B cell (primary cell): ENCODE data around the gene FN3K. TPM values are rescaled to one million over a fixed set of nuclear protein-coding genes. Genes with fewer than 3 reads are reported as not detected.

ENCODE experiments used
- ATAC-seq: fragments of 200-7000 bp; cut with Tn5 transposase; one replicate; pipeline ENCODE4 v1.10.0; 2021; ENCODE audit warnings: low read depth, mild to moderate bottlenecking, moderate number of reproducible peaks, moderate library complexity
- CTCF ChIA-PET: fragments of 350-600 bp; sonication (Branson Sonifier 250); formaldehyde crosslinking; loops from one replicate; lab custom pipeline; 2021; ENCODE audit warnings: antibody characterized with exemption, inconsistent platforms; lab: Charles Lee
- POLR2A ChIA-PET: fragments of 350-600 bp; sonication (Branson Sonifier 250); formaldehyde crosslinking; loops from one replicate; lab custom pipeline; 2021; ENCODE audit warnings: antibody characterized with exemption; lab: Charles Lee
- DNase-seq: peaks from one replicate; pipeline ENCODE4 v3.0.0; 2013
- H2AFZ ChIP-seq: 2 replicates; pipeline ENCODE4 v1.6.1; 2012; ENCODE audit warnings: mild to moderate bottlenecking, low read depth, low read length; ENCODE audit not compliant: insufficient read depth, poor library complexity, severe bottlenecking
- H3K27ac ChIP-seq, 2 donors: 1 replicate in 1 of 2; 2 replicates in 1 of 2; pipeline ENCODE4 v1.5.1; 2012 to 2013; ENCODE audit warnings: low read length in 2 of 2, mild to moderate bottlenecking in 2 of 2, moderate library complexity in 1 of 2
- H3K27me3 ChIP-seq, 4 experiments: fragments of 200-600 bp in 1 of 4; sonication (generic) in 1 of 4; replicated peaks in 1 of 4; 1 replicate in 2 of 4; 2 replicates in 2 of 4; pipeline versions ENCODE4 v1.6.1 to v1.7.0; 2013 to 2016; ENCODE audit warnings: low read length in 3 of 4, mild to moderate bottlenecking in 2 of 4, mixed read lengths in 1 of 4, moderate library complexity in 1 of 4; ENCODE audit not compliant: insufficient read depth in 4 of 4, control insufficient read depth in 3 of 4; ENCODE audit errors: control extremely low read depth in 1 of 4
- H3K36me3 ChIP-seq, 2 experiments: replicated peaks in 1 of 2; 1 replicate in 1 of 2; 2 replicates in 1 of 2; pipeline versions ENCODE4 v1.6.1 to v1.7.1; 2013; ENCODE audit warnings: low read length in 1 of 2; ENCODE audit not compliant: insufficient read depth in 2 of 2, control insufficient read depth in 1 of 2; ENCODE audit errors: control extremely low read depth in 1 of 2, extremely low read depth in 1 of 2
- H3K4me1 ChIP-seq, 2 donors: fragments of 200-600 bp in 1 of 2; sonication (generic) in 1 of 2; 1 replicate in 1 of 2; 2 replicates in 1 of 2; pipeline versions ENCODE4 v1.5.1 to v1.6.1; 2013 to 2017; ENCODE audit warnings: low read length in 2 of 2; ENCODE audit not compliant: control insufficient read depth in 2 of 2, insufficient read depth in 2 of 2
- H3K4me2 ChIP-seq: replicated peaks from 2 replicates; pipeline ENCODE3; 2012; ENCODE audit warnings: mild to moderate bottlenecking, low read depth, low read length; ENCODE audit not compliant: poor library complexity, severe bottlenecking
- H3K4me3 ChIP-seq, 5 experiments: fragments of 200-600 bp in 1 of 5; sonication (generic) in 1 of 5; 1 replicate in 3 of 5; 2 replicates in 2 of 5; pipeline versions ENCODE4 v1.5.1 to v1.7.0; 2011 to 2016; ENCODE audit warnings: low read length in 4 of 5, mild to moderate bottlenecking in 4 of 5, low read depth in 2 of 5, control low read depth in 1 of 5, moderate library complexity in 1 of 5; ENCODE audit not compliant: insufficient read depth in 1 of 5; ENCODE audit errors: control extremely low read depth in 1 of 5, extremely low read depth in 1 of 5
- H3K79me2 ChIP-seq: fragments of 200-600 bp; sonication (generic); one replicate; pipeline ENCODE4 v1.6.0; 2016; ENCODE audit warnings: low read length; ENCODE audit not compliant: control insufficient read depth, insufficient read depth
- H3K9ac ChIP-seq: fragments of 200-600 bp; sonication (generic); 2 replicates; pipeline ENCODE4 v1.6.1; 2017; ENCODE audit warnings: mild to moderate bottlenecking, low read length, moderate library complexity
- H3K9me3 ChIP-seq, 3 donors: one replicate each; pipeline versions ENCODE4 v1.6.1 to v1.7.1; 2013; ENCODE audit warnings: low read length in 2 of 3; ENCODE audit not compliant: control insufficient read depth in 2 of 3, insufficient read depth in 1 of 3; ENCODE audit errors: control extremely low read depth in 1 of 3
- H4K20me1 ChIP-seq: 2 replicates; pipeline ENCODE4 v1.6.0; 2012; ENCODE audit warnings: mild to moderate bottlenecking, low read length; ENCODE audit not compliant: insufficient read depth, control insufficient read depth, poor library complexity, severe bottlenecking
- H3K27ac Mint-ChIP-seq: one replicate; pipeline ENCODE4 v1.8.0; 2021; ENCODE audit warnings: mixed read lengths
- H3K27me3 Mint-ChIP-seq: one replicate; pipeline ENCODE4 v1.8.0; 2021; ENCODE audit warnings: mixed read lengths
- H3K4me1 Mint-ChIP-seq: one replicate; pipeline ENCODE4 v1.8.0; 2021; ENCODE audit warnings: mixed read lengths
- H3K4me3 Mint-ChIP-seq: one replicate; pipeline ENCODE4 v1.8.0; 2021; ENCODE audit warnings: mixed read lengths
- H3K9me3 Mint-ChIP-seq: one replicate; pipeline ENCODE4 v1.8.0; 2022; ENCODE audit warnings: mixed read lengths; ENCODE audit not compliant: insufficient read depth
- EZH2 ChIP-seq: IDR thresholded peaks from 2 replicates; pipeline ENCODE4 v1.6.1; 2012; ENCODE audit warnings: borderline replicate concordance, low read depth, mild to moderate bottlenecking, moderate library complexity, low read length; ENCODE audit not compliant: insufficient read depth, poor library complexity, severe bottlenecking
- WGBS: methylation state at CpG from one replicate; pipeline ENCODE4 v1.1.5; 2013; ENCODE audit warnings: missing lambda C conversion rate; ENCODE audit not compliant: insufficient coverage; 5-methylcytosine and 5-hydroxymethylcytosine counted together
- intact Hi-C: fragments of 100-400 bp; cut with micrococcal nuclease; formaldehyde crosslinking; loops from one replicate; pipeline ENCODE4 v1.10.0; 2022
- polyA plus RNA-seq: library from polyadenylated mRNA; depleted of rRNA; stranded (reverse); fragments of >200 nt; gene quantifications from 2 replicates; pipeline ENCODE4 v1.2.3, GENCODE V29; 2012
- total RNA-seq, 2 donors: library from RNA; stranded (reverse); fragments of 120-200 nt in 1 of 2; gene quantifications; 1 replicate in 1 of 2; 2 replicates in 1 of 2; pipeline versions ENCODE4 v1.2.3 to v1.2.4, GENCODE V29; 2013 to 2022
- TF ChIP-seq, protein P1 (sequence below): fragments of 200-600 bp; IDR thresholded peaks from one replicate; pipeline ENCODE4 v1.8.0; 2022; ENCODE audit warnings: antibody characterized with exemption, mild to moderate bottlenecking

The FN3K gene
- total and polyA plus RNA-seq, 2 donors (not counting 1 experiment from before 2014, with no cell fraction given): 1.1 to 2.6 TPM

DNA sequence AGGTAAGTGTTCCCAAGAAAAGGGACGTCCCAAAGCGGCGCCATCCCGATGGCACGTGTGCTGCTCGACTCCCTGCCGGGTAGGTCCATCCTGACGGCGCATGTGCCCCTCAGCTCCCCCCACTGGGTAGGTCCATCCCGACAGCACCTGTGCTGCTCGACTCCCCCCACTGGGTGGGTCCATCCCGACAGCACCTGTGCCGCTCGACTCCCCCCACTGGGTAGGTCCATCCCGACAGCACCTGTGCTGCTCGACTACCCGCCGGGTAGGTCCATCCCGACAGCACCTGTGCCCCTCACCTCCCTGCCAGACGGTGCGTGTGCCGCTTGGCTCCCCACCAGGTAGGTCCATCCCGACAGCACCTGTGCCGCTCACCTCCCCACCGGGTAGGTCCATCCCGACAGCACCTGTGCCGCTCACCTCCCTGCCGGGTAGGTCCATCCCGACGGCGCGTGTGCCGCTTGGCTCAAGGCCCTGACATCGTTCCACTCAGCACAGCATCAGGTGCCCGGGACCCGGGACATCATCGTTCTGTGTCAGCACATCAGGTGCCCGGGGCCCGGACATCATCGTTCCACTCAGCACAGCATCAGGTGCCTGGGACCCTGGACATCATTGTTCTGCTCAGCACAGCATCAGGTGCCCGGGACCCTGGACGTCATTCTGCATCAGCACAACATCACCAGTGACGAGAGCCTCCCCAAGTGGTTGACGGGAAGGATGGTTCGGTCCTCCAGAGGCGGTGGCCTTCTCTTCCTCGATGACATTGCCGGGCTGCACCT, 5.7 kb upstream of the FN3K start:
- Histone ChIP-seq H3K36me3 (peaks cover 4 to 21% of the 10 kb centered on the region in 2 experiments), H3K27ac (no peak overlapping the region), H3K4me2 (no peak overlapping the region), H3K4me1 (no peaks in the 10 kb centered on the region), H3K79me2 (no peaks in the 10 kb centered on the region), H3K9ac (no peak overlapping the region), H2AFZ (no peak overlapping the region), H3K27me3 (no peaks in the 10 kb centered on the region), H3K4me3 (no peak overlapping the region), H4K20me1 (no peaks in the 10 kb centered on the region), H3K9me3 (peaks cover 1 to 21% (median 12%) of the 10 kb centered on the region in 3 donors)
- DNase-seq (no peak), ATAC-seq (no peak)
- no peak for TF ChIP-seq EZH2
- TF ChIP-seq, protein P1, sequence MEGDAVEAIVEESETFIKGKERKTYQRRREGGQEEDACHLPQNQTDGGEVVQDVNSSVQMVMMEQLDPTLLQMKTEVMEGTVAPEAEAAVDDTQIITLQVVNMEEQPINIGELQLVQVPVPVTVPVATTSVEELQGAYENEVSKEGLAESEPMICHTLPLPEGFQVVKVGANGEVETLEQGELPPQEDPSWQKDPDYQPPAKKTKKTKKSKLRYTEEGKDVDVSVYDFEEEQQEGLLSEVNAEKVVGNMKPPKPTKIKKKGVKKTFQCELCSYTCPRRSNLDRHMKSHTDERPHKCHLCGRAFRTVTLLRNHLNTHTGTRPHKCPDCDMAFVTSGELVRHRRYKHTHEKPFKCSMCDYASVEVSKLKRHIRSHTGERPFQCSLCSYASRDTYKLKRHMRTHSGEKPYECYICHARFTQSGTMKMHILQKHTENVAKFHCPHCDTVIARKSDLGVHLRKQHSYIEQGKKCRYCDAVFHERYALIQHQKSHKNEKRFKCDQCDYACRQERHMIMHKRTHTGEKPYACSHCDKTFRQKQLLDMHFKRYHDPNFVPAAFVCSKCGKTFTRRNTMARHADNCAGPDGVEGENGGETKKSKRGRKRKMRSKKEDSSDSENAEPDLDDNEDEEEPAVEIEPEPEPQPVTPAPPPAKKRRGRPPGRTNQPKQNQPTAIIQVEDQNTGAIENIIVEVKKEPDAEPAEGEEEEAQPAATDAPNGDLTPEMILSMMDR: no peak
- WGBS: 90% methylated on average over 47 of the region's 48 CpGs
- Mint-ChIP-seq H3K4me1 (no peaks in the 10 kb centered on the region), H3K27me3 (no peaks in the 10 kb centered on the region), H3K4me3 (no peak overlapping the region), H3K27ac (no peak overlapping the region), H3K9me3 (peaks cover 3% of the 10 kb centered on the region)
- ChIA-PET CTCF (no interaction called here), POLR2A (no interaction called here)
- intact Hi-C loops: no loop called here

DNA sequence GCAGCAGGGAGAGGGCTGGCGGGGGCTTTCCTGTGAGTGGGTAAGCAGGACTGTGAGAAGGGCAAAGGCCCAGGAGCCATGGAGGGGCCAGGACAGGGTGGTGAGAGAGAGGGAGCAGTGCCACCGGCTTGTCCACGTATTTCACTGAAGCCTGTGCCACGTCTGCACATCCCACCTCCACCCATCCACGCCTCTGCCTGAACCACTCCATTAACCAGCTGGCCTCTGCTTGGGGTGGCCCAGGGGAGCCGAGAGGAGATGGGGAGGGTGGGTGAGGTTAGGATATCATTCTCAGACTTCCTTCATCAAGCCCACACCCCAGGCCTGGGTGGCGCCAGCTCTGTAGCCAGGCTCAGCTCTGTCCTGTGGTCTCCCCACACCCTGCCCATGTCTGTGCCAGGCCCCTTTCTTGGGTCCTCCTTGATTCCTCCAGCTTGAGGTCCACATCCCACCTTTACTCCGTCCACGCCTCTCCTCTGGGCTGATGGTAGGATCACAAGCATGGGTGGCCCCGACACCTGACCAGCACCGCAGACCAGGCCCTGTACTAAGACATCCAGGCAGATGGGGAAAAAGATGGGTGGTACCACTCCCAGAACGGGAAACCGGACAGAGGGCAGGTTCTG, 3.2 kb upstream of the FN3K start:
- intact Hi-C loops: no loop called here
- no peaks in the 10 kb centered on the region for H4K20me1 ChIP-seq
- H3K4me1 Mint-ChIP-seq: peaks cover 4% of the 10 kb centered on the region
- no peak overlapping the region for H3K4me3 ChIP-seq
- no peak overlapping the region for H3K27ac ChIP-seq
- POLR2A ChIA-PET: no interaction called here
- no peak overlapping the region for H2AFZ ChIP-seq
- no peak for DNase-seq
- WGBS: 90% methylated on average over 8 of the region's 13 CpGs
- H3K79me2 ChIP-seq: no peaks in the 10 kb centered on the region
- H3K4me3 Mint-ChIP-seq: no peak overlapping the region
- H3K9ac ChIP-seq: no peak overlapping the region
- H3K4me1 ChIP-seq: peaks cover 6 to 7% of the 10 kb centered on the region in 2 donors
- no peak overlapping the region for H3K27ac Mint-ChIP-seq
- H3K9me3 ChIP-seq: peaks cover 1 to 26% (median 12%) of the 10 kb centered on the region in 3 donors
- peaks cover 3% of the 10 kb centered on the region for H3K9me3 Mint-ChIP-seq
- CTCF ChIA-PET: no interaction called here
- no peaks in the 10 kb centered on the region for H3K27me3 Mint-ChIP-seq
- H3K36me3 ChIP-seq: peaks cover 4 to 13% of the 10 kb centered on the region in 2 experiments
- no peak overlapping the region for H3K4me2 ChIP-seq
- ATAC-seq: no peak
- TF ChIP-seq EZH2: no peak
- TF ChIP-seq, protein P1: no peak
- H3K27me3 ChIP-seq: peaks cover 0 to 8% (median 3%) of the 10 kb centered on the region in 4 experiments
